BE2C (cell line): Measurements from ENCODE around the gene PDE8A. TPM values are rescaled to one million over a fixed set of nuclear protein-coding genes. Genes with fewer than 3 reads are reported as not detected.

ENCODE experiments used
- DNase-seq: peaks from one replicate; pipeline ENCODE4 v3.0.0-alpha.2; 2020
- H3K27me3 ChIP-seq: fragments of 250-450 bp; sonication (Bioruptor Pico); 2 replicates; pipeline ENCODE4 v1.5.1; 2020; ENCODE audit warnings: mild to moderate bottlenecking
- H3K36me3 ChIP-seq: fragments of 250-450 bp; sonication (Bioruptor Pico); 2 replicates; pipeline ENCODE4 v1.5.1; 2020; ENCODE audit warnings: mild to moderate bottlenecking
- H3K4me1 ChIP-seq: fragments of 250-450 bp; sonication (Bioruptor Pico); 2 replicates; pipeline ENCODE4 v1.5.1; 2020
- H3K4me3 ChIP-seq: 2 replicates; pipeline ENCODE4 v1.5.1; 2011; ENCODE audit warnings: low read depth, low read length
- H3K9me3 ChIP-seq: fragments of 250-450 bp; sonication (Bioruptor Pico); 2 replicates; pipeline ENCODE4 v1.5.1; 2020
- polyA plus RNA-seq: library from polyadenylated mRNA; unstranded; fragments of >200 nt; gene quantifications from one replicate; pipeline ENCODE4 v1.2.1, GENCODE V29; 2012; ENCODE audit warnings: low read depth, missing spikeins; ENCODE audit not compliant: insufficient read length, insufficient read depth
- TF ChIP-seq, protein P1 (sequence below): IDR thresholded peaks from 2 replicates; pipeline ENCODE4 v1.5.1; 2012; ENCODE audit warnings: mild to moderate bottlenecking, low read depth, low read length

The PDE8A gene, protein sequence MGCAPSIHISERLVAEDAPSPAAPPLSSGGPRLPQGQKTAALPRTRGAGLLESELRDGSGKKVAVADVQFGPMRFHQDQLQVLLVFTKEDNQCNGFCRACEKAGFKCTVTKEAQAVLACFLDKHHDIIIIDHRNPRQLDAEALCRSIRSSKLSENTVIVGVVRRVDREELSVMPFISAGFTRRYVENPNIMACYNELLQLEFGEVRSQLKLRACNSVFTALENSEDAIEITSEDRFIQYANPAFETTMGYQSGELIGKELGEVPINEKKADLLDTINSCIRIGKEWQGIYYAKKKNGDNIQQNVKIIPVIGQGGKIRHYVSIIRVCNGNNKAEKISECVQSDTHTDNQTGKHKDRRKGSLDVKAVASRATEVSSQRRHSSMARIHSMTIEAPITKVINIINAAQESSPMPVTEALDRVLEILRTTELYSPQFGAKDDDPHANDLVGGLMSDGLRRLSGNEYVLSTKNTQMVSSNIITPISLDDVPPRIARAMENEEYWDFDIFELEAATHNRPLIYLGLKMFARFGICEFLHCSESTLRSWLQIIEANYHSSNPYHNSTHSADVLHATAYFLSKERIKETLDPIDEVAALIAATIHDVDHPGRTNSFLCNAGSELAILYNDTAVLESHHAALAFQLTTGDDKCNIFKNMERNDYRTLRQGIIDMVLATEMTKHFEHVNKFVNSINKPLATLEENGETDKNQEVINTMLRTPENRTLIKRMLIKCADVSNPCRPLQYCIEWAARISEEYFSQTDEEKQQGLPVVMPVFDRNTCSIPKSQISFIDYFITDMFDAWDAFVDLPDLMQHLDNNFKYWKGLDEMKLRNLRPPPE
- 4.1 TPM for polyA plus RNA-seq

DNA sequence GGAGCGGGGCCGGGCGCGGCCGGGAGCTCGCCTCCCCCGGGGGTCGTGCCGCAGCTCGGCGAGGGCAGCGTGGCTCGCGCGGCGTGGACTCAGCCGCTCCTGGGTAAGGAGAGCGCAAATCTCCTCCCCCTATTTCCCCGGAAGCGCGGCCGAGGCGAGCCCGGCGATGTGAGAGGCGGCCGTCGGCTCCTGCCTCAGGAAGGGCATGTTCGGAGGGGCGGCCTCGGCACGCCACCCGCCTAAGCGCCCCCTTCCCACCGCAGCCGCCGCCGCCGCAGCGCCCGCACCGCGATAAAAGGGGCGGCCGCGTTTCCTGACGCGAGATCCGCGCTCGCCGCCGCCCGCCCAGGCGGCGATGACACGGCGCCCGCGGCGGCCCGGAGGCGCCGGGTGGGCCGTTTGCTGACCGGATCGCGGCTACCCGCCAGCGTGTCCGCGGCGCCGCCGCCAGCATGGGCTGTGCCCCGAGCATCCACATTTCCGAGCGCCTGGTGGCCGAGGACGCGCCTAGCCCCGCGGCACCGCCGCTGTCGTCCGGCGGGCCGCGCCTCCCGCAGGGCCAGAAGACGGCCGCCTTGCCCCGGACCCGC is at the start of gene PDE8A:
TSS of gene PDE8A (plus strand) at position 146 of the 590 bp plus-strand sequence. CDS start at position 453, 307 bp downstream.
- TF ChIP-seq, protein P1, sequence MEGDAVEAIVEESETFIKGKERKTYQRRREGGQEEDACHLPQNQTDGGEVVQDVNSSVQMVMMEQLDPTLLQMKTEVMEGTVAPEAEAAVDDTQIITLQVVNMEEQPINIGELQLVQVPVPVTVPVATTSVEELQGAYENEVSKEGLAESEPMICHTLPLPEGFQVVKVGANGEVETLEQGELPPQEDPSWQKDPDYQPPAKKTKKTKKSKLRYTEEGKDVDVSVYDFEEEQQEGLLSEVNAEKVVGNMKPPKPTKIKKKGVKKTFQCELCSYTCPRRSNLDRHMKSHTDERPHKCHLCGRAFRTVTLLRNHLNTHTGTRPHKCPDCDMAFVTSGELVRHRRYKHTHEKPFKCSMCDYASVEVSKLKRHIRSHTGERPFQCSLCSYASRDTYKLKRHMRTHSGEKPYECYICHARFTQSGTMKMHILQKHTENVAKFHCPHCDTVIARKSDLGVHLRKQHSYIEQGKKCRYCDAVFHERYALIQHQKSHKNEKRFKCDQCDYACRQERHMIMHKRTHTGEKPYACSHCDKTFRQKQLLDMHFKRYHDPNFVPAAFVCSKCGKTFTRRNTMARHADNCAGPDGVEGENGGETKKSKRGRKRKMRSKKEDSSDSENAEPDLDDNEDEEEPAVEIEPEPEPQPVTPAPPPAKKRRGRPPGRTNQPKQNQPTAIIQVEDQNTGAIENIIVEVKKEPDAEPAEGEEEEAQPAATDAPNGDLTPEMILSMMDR = no peak
- Histone ChIP-seq H3K4me1 (no peaks in the 10 kb centered on the region), H3K36me3 (no peaks in the 10 kb centered on the region), H3K4me3 (peak within 1 kb of the TSS; percentile 84), H3K9me3 (no peaks in the 10 kb centered on the region), H3K27me3 (no peaks in the 10 kb centered on the region)
- peak; percentile 63 for DNase-seq

DNA sequence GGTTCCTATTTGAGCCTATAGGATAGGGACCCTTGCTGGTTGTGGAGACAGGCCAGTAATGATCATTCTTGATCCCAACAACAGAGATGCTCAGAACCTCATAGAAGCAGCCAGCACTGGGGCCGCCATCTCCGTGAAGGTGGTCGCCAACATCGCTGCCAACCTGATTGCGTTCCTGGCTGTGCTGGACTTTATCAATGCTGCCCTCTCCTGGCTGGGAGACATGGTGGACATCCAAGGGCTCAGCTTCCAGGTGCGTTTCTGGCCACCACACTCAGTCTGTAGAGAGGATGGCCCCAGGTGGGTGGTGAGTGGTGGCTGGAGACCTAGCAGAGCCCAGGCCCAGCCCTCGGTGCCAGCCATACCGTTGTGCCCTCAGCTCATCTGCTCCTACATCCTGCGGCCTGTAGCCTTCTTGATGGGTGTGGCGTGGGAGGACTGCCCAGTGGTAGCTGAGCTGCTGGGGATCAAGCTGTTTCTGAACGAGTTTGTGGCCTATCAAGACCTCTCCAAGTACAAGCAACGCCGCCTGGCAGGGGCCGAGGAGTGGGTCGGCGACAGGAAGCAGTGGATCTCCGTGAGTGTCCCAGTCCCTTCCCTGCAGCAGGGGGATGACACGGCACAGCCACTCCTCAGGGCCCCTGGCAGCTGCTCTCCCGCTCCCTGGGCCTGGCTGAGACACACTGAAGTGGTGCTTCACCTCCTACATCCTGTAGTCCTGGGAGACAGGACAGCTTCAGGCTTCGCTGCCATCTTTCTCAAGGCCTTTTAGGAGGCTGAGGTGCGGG is 46.5 kb upstream of the PDE8A start:
- Histone ChIP-seq H3K4me1 (no peaks in the 10 kb centered on the region), H3K36me3 (no peaks in the 10 kb centered on the region), H3K4me3 (no peak overlapping the region), H3K9me3 (no peaks in the 10 kb centered on the region), H3K27me3 (no peaks in the 10 kb centered on the region)
- peak; percentile 54 for DNase-seq
- TF ChIP-seq, protein P1 = peak; percentile 47

DNA sequence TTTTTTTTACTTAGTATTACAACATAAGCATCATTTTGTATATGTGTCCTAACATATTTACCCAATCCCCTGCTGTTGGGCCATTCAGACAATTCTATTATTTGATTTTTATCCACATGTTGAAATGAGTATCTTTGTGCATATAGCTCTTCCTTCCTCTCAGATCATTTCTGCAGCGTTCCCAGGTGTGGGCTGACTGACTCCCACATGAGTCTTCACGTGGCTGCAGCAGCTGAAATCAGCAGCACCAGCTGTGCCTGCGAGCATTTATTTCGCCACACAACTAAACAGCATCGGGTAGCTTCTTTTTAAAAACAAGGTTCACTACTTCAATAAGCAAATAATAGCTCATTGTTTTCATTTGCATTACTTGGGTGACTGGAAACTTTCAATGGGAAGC is 44.5 kb upstream of the PDE8A start:
- Histone ChIP-seq H3K9me3 (no peaks in the 10 kb centered on the region), H3K4me1 (no peaks in the 10 kb centered on the region), H3K27me3 (no peaks in the 10 kb centered on the region), H3K36me3 (no peaks in the 10 kb centered on the region), H3K4me3 (no peak overlapping the region)
- TF ChIP-seq, protein P1 = no peak
- DNase-seq = no peak

DNA sequence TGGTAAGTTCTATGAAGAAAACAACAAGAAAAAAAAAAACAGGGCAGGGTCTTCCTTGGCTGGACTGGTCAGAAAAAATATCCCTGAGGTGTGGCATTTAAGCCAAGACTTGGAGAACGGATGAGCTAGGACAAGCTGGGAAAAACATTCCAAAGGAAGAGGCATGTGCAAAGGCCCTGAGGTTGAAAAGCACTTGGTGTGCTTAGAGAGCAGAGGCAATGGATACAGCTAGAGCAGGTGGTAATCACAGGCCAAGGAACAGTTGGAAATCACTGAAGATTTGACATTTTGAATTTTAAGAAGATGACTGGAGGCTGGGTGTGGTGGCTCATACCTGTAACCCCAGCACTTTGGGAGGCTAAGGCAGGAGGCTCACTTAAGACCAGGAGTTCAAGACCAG is 42.9 kb upstream of the PDE8A start:
- Histone ChIP-seq H3K9me3 (no peaks in the 10 kb centered on the region), H3K36me3 (no peaks in the 10 kb centered on the region), H3K27me3 (no peaks in the 10 kb centered on the region), H3K4me3 (no peak overlapping the region), H3K4me1 (no peaks in the 10 kb centered on the region)
- DNase-seq = no peak
- TF ChIP-seq, protein P1 = no peak

DNA sequence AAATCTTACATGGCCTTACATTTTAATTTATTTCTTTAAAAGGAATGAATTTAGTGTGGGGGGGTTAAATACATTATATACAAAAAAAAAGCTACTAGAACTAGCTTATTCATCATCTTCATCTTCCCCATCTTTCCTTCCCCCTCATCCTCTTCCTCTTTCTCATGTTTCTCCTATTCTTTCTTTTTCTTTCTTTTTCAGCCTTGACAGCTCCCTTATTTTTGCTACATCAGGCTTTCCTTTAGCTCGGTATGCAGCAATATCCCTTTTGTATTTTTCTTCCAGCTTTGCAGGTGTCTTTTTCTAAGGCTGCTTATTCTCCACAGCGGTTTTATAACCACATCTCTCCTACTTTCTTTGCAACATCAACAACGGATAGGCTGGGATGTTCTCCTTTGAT is 41.3 kb upstream of the PDE8A start:
- Histone ChIP-seq H3K27me3 (no peaks in the 10 kb centered on the region), H3K4me3 (no peak overlapping the region), H3K36me3 (no peaks in the 10 kb centered on the region), H3K4me1 (no peaks in the 10 kb centered on the region), H3K9me3 (no peaks in the 10 kb centered on the region)
- TF ChIP-seq, protein P1 = no peak
- no peak for DNase-seq
